ENCODE results near the gene MAPK8IP2. TPM values are rescaled to one million over a fixed set of nuclear protein-coding genes. Genes with fewer than 3 reads are reported as not detected.

Gene MAPK8IP2
- total and polyA plus RNA-seq, 2 of the 13 experiments (the other 11 are each of a cell fraction or from before 2014, with no cell fraction given), result 1.3 to 2.6 TPM

DNA sequence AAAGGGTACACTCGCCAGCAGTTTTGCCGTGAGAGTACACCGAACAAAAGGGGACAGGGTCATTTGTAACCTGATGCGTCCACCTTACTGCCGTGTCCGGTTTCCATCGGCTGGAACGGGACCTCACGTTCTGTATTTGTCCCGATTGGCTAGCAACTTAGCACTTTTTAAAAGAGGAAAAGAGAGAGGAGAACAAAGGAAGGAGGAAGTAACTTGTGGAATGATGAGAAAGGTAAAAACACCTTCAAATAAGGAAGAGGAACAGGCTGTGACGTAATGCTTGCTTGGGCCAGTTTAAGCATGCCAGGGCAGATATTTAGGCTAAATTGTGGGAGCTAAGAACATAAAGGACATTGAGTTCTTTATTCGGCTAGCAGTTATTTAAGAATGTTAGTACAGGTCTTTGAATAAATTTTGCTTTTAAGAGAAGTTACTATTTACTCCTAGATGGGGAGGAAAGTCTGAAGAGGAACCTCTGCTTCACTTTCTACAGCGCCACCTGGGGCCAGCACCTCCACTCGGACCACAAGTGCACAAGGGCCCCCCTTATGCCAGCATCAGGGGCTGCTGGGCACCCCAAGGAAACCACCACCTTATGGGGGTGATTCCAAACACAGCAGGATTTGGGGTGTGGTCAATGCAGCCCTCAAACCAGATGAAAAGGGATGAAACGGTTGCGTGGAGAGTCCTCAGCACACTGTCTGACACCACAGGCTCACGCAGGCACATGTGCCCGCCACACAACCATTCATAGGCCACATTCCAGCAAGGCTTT is 21.5 kb downstream of the MAPK8IP2 start (continued):
- TF ChIP-seq ZNF598 (CRISPR knock-in tag; IDR thresholded peaks at IDR 0.05; ENCODE audit: borderline replicate concordance), result no peak
- no peak for TF ChIP-seq NRL (CRISPR knock-in tag; IDR thresholded peaks at IDR 0.05; ENCODE audit: borderline replicate concordance)
- TF ChIP-seq TBX3 (IDR thresholded peaks at IDR 0.05; ENCODE audit: borderline replicate concordance), result no peak
- TF ChIP-seq PRMT3 (CRISPR knock-in tag; IDR thresholded peaks at IDR 0.05; ENCODE audit: borderline replicate concordance, low read depth), result no peak
- no peak for TF ChIP-seq KDM5A (IDR thresholded peaks at IDR 0.05; ENCODE audit: borderline replicate concordance, low read length)
- TF ChIP-seq PBX2 (CRISPR knock-in tag; IDR thresholded peaks at IDR 0.05), result no peak
- TF ChIP-seq ZNF503 (CRISPR knock-in tag; IDR thresholded peaks at IDR 0.05), result no peak
- no peak for TF ChIP-seq ZNF292 (CRISPR knock-in tag; IDR thresholded peaks at IDR 0.05; ENCODE audit: borderline replicate concordance, low read depth)
- TF ChIP-seq ZNF616 (CRISPR knock-in tag; IDR thresholded peaks at IDR 0.05; ENCODE audit: low read depth), result no peak
- no peak for TF ChIP-seq YEATS2 (CRISPR knock-in tag; IDR thresholded peaks at IDR 0.05; ENCODE audit: borderline replicate concordance)
- TF ChIP-seq, protein P1, sequence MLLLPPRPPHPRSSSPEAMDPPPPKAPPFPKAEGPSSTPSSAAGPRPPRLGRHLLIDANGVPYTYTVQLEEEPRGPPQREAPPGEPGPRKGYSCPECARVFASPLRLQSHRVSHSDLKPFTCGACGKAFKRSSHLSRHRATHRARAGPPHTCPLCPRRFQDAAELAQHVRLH (CRISPR knock-in tag; IDR thresholded peaks at IDR 0.05; ENCODE audit: borderline replicate concordance, low read depth), result no peak
- peak; percentile 25; the same call in 1 of the 2 replicates for TF ChIP-seq PITX1 (CRISPR knock-in tag; IDR thresholded peaks at IDR 0.05)
- TF ChIP-seq, protein P2, sequence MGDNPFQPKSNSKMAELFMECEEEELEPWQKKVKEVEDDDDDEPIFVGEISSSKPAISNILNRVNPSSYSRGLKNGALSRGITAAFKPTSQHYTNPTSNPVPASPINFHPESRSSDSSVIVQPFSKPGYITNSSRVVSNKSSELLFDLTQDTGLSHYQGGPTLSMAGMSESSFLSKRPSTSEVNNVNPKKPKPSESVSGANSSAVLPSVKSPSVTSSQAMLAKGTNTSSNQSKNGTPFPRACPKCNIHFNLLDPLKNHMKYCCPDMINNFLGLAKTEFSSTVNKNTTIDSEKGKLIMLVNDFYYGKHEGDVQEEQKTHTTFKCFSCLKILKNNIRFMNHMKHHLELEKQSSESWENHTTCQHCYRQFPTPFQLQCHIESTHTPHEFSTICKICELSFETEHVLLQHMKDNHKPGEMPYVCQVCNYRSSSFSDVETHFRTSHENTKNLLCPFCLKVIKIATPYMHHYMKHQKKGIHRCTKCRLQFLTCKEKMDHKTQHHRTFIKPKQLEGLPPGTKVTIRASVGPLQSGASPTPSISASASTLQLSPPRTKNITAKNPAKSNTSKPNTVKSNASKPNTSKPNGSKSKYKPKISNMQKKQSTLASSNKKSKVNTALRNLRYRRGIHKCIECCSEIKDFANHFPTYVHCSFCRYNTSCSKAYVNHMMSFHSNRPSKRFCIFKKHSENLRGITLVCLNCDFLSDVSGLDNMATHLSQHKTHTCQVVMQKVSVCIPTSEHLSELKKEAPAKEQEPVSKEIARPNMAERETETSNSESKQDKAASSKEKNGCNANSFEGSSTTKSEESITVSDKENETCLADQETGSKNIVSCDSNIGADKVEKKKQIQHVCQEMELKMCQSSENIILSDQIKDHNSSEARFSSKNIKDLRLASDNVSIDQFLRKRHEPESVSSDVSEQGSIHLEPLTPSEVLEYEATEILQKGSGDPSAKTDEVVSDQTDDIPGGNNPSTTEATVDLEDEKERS (CRISPR knock-in tag; IDR thresholded peaks at IDR 0.05), result no peak
- peak; percentile 73 for TF ChIP-seq ATF1 (CRISPR knock-in tag; IDR thresholded peaks at IDR 0.05)
- TF ChIP-seq NFYC (CRISPR knock-in tag; IDR thresholded peaks at IDR 0.05), result no peak
- no peak for TF ChIP-seq CBFB (CRISPR knock-in tag; IDR thresholded peaks at IDR 0.05)
- TF ChIP-seq PAXIP1 (CRISPR knock-in tag; conservative IDR thresholded peaks at IDR 0.05), result peak; percentile 11
